PFSK-1 (cell line): ENCODE measurements around the gene BLOC1S4.

Experiments
- FOXP2 ChIP-seq: optimal IDR thresholded peaks from 2 replicates; pipeline ENCODE3; 2011; ENCODE audit warnings: borderline replicate concordance, control low read depth, inconsistent platforms; ENCODE audit not compliant: insufficient read depth; ENCODE audit errors: extremely low read length, extremely low read depth
- POLR2AphosphoS5 ChIP-seq: IDR thresholded peaks from 2 replicates; pipeline ENCODE4 v1.6.1; 2012; ENCODE audit warnings: low read depth, mild to moderate bottlenecking, control low read depth, low read length, moderate library complexity
- SIN3A ChIP-seq: IDR thresholded peaks from 2 replicates; pipeline ENCODE4 v1.6.1; 2012; ENCODE audit warnings: mild to moderate bottlenecking, low read length, moderate library complexity, borderline replicate concordance; ENCODE audit not compliant: insufficient read depth
- TAF1 ChIP-seq: IDR thresholded peaks from 2 replicates; pipeline ENCODE4 v1.6.1; 2012; ENCODE audit warnings: low read length, control low read depth, borderline replicate concordance; ENCODE audit not compliant: insufficient read depth
- TF ChIP-seq, protein P1 (sequence below), 2 experiments: IDR thresholded peaks; 2 replicates each; pipeline versions ENCODE4 v1.6.1 to v1.8.0; 2011 to 2012; ENCODE audit warnings: low read depth in 2 of 2, low read length in 2 of 2, control low read depth in 1 of 2, inconsistent platforms in 1 of 2, mild to moderate bottlenecking in 1 of 2, moderate library complexity in 1 of 2; ENCODE audit not compliant: insufficient read depth in 1 of 2

The BLOC1S4 gene

DNA sequence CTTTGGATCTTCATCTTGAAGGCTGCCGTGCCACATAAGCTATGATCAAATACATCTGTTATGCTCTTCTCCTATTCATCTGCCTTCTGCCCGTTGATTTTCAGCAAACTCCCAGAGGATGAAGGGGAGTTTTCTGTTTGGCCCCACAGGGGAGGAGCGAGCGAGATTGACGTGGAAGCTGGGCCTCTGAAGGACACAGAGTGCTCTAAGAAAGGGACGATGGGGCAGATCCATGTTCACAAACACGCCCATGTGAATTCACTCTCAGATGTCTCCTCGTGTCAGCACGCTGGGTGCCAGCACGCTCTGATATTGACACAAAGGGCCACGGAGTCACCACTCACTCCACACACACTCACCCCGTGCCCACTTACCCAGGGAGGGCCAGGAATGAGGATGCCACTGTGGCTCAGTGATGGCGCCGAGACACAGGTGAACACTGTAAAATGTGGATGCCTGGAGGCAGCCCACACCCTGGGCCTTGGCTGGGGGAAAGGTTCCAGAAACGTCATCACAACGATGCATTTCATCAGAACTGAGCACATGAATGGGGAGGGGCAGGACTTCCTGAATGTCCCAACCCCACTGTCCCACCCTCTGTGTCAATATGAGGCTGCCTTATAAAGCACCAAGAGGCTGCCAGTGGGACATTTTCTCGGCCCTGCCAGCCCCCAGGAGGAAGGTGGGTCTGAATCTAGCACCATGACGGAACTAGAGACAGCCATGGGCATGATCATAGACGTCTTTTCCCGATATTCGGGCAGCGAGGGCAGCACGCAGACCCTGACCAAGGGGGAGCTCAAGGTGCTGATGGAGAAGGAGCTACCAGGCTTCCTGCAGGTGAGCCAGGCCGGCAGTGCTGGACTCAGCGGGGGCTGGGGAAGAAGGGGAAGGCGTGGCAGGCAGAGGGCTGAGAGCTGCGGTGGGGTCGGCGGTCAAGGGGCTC lies 22.5 kb upstream of the BLOC1S4 start, which contains the start of gene S100P:
TSS of gene S100P (plus strand) at position 648 of the 946 bp plus-strand sequence. CDS start at position 703, 55 bp downstream.
- no peak for TF ChIP-seq TAF1
- TF ChIP-seq POLR2AphosphoS5, result no peak
- TF ChIP-seq FOXP2, result no peak

DNA sequence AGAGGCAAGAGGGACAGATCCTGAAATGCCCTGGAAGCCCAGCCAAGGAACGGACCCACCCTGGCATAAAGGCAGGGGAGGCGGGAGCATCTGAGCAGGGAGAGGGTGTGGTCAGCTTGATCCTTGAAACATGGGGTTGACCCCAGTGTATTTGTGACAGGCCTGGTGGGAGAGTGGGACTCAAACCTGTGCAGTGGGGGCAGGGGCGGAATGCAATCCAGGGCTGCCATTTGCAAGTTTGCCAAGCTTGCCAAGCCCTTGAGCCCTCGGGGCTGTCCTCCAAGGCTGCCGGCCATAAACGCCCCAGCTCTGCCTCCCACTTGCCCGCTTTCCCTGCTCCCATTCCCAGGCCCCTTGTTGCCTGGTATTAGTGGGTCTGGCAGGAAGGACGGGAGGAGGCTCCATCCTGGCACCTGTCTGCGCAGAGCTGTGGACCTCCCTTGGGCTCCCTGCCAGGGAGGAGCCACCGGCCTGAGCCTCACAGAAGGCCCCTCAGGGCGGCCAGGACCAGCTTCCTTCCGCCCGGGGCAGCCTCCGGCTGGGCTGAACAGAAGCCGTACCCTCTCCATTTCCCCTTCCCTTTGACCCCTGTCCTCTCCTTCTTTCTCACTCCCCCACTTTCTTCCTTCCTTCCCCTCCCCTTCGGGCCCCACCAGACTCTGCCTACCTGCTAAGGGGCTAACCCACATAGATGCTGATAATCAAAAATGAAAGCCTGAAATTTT lies 21.6 kb upstream of the BLOC1S4 start:
- TF ChIP-seq POLR2AphosphoS5, result no peak
- no peak for TF ChIP-seq SIN3A
- TF ChIP-seq TAF1, result no peak
- TF ChIP-seq, protein P1, sequence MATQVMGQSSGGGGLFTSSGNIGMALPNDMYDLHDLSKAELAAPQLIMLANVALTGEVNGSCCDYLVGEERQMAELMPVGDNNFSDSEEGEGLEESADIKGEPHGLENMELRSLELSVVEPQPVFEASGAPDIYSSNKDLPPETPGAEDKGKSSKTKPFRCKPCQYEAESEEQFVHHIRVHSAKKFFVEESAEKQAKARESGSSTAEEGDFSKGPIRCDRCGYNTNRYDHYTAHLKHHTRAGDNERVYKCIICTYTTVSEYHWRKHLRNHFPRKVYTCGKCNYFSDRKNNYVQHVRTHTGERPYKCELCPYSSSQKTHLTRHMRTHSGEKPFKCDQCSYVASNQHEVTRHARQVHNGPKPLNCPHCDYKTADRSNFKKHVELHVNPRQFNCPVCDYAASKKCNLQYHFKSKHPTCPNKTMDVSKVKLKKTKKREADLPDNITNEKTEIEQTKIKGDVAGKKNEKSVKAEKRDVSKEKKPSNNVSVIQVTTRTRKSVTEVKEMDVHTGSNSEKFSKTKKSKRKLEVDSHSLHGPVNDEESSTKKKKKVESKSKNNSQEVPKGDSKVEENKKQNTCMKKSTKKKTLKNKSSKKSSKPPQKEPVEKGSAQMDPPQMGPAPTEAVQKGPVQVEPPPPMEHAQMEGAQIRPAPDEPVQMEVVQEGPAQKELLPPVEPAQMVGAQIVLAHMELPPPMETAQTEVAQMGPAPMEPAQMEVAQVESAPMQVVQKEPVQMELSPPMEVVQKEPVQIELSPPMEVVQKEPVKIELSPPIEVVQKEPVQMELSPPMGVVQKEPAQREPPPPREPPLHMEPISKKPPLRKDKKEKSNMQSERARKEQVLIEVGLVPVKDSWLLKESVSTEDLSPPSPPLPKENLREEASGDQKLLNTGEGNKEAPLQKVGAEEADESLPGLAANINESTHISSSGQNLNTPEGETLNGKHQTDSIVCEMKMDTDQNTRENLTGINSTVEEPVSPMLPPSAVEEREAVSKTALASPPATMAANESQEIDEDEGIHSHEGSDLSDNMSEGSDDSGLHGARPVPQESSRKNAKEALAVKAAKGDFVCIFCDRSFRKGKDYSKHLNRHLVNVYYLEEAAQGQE (IDR thresholded peaks at IDR 0.05; ENCODE audit: insufficient read depth in 1 of 2, low read depth in 2 of 2, low read length in 2 of 2), result no peak
- no peak for TF ChIP-seq FOXP2

DNA sequence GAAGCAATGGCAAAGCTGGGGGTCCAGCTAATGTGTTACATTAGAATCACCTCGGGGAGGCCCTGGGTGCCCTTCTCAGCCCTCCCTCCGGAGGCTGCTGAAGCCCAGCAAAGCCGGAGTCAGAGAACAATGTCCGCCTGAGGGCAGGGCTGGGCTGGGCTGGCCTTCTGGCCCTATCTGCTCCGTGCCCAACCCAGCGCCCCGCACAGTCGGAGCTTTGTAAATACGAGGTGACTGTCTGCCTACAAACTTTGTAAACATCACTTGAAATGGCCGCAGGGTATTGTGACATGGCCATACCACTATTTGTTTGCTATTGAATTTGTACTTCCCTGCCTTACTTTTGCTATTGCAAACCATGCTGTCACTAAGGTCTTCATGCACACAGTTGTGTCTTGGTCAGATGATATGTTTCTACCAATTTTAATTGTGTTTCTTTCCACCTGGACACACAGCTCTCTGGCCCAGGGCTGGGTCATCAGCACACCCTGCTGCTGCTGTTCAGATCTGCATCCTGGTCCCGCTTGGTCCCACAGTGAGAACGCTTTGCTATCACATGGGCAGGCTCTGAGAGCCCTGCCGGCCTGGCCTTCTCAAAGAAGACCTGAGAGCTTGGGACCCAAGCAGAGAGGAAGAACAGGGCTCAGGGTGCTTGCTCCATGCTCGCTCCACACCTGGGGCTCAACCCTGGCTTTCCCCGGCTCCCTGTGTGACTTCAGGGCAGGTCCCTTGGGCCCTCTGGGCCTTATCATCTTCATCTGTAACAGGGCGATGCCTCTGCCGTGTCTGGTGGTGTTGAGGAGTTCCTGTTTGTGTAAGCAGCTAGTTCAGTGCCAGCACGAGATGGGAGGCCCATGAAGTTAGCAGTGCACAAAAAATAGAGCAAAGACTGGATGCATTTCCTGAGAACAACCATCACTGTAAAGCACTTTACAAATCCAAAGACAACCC lies 20.0 kb upstream of the BLOC1S4 start:
- no peak for TF ChIP-seq TAF1
- no peak for TF ChIP-seq FOXP2
- TF ChIP-seq, protein P1 (IDR thresholded peaks at IDR 0.05; ENCODE audit: insufficient read depth in 1 of 2, low read depth in 2 of 2, low read length in 2 of 2), result no peak
- TF ChIP-seq SIN3A, result no peak
- no peak for TF ChIP-seq POLR2AphosphoS5

DNA sequence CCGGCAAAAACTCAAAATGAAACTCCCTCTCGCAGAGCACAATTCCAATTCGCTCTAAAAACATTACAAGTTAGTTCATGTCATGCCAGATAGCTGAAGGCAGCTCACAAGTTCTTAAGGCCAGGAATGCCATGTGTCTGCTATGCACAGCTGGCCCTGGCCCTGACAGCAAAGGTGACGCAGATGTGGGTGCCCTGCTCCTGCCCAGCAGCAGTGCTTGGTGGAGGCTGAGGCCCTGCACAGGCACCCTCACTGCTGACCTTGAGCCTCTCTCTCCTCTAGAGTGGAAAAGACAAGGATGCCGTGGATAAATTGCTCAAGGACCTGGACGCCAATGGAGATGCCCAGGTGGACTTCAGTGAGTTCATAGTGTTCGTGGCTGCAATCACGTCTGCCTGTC lies 19.4 kb upstream of the BLOC1S4 start:
- no peak for TF ChIP-seq SIN3A
- TF ChIP-seq, protein P1 (IDR thresholded peaks at IDR 0.05; ENCODE audit: insufficient read depth in 1 of 2, low read depth in 2 of 2, low read length in 2 of 2), result no peak
- no peak for TF ChIP-seq POLR2AphosphoS5
- TF ChIP-seq TAF1, result no peak
- no peak for TF ChIP-seq FOXP2

DNA sequence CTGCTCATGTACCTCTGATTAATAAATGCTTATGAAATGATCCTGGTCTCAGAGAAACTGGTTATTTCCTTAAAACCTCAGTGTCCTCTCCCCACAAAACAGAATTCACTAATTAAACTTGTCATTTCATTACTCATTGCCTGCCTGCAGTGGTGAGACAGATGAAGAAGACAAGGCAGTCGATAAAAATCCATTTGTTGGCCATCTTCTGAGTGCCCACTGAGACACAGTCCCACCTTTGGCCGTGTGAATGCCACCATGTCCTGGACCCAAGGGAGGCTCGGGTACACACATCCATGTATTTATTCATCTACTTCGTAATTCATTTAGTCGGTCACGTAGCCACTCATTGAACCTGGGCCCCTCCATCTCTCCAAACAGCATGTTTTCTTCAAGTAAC lies 18.8 kb upstream of the BLOC1S4 start:
- TF ChIP-seq, protein P1 (IDR thresholded peaks at IDR 0.05; ENCODE audit: insufficient read depth in 1 of 2, low read depth in 2 of 2, low read length in 2 of 2), result no peak
- TF ChIP-seq SIN3A (no peak), TAF1 (no peak), FOXP2 (no peak), POLR2AphosphoS5 (no peak)
